HG03439 (cell line): ENCODE results near the gene ELOB.

Experiments used
- ATAC-seq: cut with Tn5 transposase; IDR thresholded peaks from one replicate; pipeline ENCODE4 v1.9.1; 2021; ENCODE audit warnings: mild to moderate bottlenecking, moderate library complexity; ENCODE audit not compliant: unreplicated experiment

Gene ELOB

GRCh38 chr16:2777231-2777902, at the start of gene ELOB:
ELOB (minus strand) TSS chr16:2777280; CDS start chr16:2777239, 41 bp downstream.
- peak; percentile 72 for ATAC-seq

- no peak for ATAC-seq
These were observed 48.8 kb upstream of the ELOB start for GRCh38 chr16:2825906-2826305.

GRCh38 chr16:2825049-2825742, 48.1 kb upstream of the ELOB start:
- ATAC-seq = no peak

- no peak for ATAC-seq
These were observed 47.5 kb upstream of the ELOB start for GRCh38 chr16:2824626-2825025.

- ATAC-seq = no peak
These were observed 45.4 kb upstream of the ELOB start for GRCh38 chr16:2822496-2822895.

- ATAC-seq = no peak
These were observed 45.0 kb upstream of the ELOB start for GRCh38 chr16:2822158-2822495.

GRCh38 chr16:2821487-2822157, 44.5 kb upstream of the ELOB start:
- ATAC-seq = no peak

GRCh38 chr16:2820836-2821486, 43.9 kb upstream of the ELOB start:
- ATAC-seq = no peak

- ATAC-seq = no peak
These were observed 43.1 kb upstream of the ELOB start for GRCh38 chr16:2819939-2820835.

GRCh38 chr16:2819179-2819938, 42.3 kb upstream of the ELOB start:
- ATAC-seq = no peak

GRCh38 chr16:2818272-2818876, 41.3 kb upstream of the ELOB start:
- no peak for ATAC-seq

- no peak for ATAC-seq
These were observed 40.5 kb upstream of the ELOB start for GRCh38 chr16:2817340-2818271.

- ATAC-seq = no peak
These were observed 39.8 kb upstream of the ELOB start, which contains the start of gene PRSS21 for GRCh38 chr16:2816751-2817339. PRSS21 (plus strand) TSS chr16:2817237; CDS start chr16:2817269, 32 bp downstream.

GRCh38 chr16:2815299-2815771, 38.3 kb upstream of the ELOB start:
- ATAC-seq = no peak

GRCh38 chr16:2814551-2815298, 37.6 kb upstream of the ELOB start:
- ATAC-seq = no peak

GRCh38 chr16:2813771-2814221, 36.7 kb upstream of the ELOB start:
- ATAC-seq = no peak
